HG02884 (cell line): Measurements from ENCODE around the gene NACC1.
"Not testable (repeated sequence)": the region's sequence is repeated elsewhere in the genome, so short reads cannot be mapped to it uniquely, and the experiment has no call there.

Experiments
- ATAC-seq: cut with Tn5 transposase; IDR thresholded peaks from one replicate; pipeline ENCODE4 v1.9.1; 2021; ENCODE audit warnings: mild to moderate bottlenecking, moderate library complexity; ENCODE audit not compliant: unreplicated experiment

The NACC1 gene

DNA sequence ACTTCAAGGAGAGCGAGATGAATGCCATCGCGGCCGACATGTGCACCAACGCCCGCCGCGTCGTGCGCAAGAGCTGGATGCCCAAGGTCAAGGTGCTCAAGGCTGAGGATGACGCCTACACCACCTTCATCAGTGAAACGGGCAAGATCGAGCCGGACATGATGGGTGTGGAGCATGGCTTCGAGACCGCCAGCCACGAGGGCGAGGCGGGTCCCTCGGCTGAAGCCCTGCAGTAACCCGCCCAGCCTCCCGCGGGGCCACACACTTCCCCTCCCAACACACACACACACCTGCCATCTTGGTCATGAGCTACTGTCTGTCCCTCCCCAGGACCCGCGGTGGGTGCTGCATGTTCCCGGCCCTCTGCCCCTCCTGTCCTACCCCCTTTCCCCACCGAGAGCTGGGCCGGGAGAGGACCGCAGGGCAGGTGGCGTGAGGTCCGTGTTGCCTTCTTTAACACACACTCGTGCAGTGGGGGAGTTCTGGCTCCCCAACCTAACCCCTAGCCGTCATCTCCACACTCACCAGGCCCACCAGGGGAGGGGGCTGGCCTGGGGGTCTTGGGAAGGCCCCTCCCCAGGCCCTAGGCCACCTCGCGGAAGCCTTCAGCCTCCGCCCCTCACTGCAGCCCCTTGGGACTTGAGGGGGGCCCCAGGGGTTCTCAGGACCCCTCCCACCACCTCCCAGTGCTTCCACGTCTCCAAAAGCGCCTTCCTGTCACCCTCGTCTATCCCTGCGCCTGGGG lies 20.3 kb downstream of the NACC1 start:
- ATAC-seq, result no peak

DNA sequence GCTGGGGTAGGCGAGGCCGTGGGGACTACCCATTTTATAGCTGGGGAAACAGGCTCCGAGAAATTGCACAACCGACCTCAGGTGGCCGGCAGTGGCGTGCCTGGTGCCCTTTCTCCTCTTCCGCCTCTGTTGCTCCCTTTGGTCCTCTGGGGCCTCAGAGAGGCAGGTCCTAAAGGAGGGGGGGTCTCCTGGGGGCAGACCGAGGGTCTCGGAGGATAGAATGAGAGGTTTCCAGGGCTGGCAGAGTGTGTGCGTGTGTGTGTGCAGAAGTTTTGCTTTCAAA lies 20.8 kb downstream of the NACC1 start:
- ATAC-seq, result no peak

DNA sequence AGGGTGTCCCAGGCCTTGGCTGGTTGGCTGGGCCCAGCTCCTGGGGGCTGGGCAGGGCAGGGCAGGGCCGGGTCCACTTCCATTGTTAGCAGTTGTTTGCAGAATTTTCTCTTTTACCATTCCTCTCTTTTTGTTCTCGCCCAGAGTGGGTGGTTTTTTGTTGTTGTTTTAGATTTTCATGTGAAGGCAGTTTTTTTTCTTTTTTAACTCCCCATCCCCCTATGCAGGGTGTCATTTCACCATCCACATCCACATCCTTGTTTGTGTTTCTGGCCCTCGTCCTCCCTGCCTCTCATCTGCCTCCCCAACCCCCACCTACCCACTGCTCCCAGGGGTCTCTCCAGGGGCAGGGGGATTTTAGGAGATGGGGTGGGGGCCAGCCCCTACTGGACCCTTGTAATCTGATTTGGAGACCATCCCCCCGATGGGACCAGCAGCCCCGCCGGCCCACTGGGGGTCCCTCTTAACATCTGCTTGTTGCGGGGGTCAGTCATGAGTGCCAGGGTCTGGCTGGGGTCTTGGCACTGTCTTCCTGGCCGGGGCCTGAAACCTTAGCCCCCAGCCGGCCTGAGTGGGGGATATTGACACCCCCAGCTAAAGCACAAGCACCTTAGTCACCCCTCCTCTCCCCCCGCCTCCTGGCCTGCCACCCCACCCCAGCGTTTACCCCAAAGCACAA lies 21.7 kb downstream of the NACC1 start:
- no peak for ATAC-seq

- no peak for ATAC-seq
These were observed 28.9 kb downstream of the NACC1 start for GRCh38 chr19:13146763-13147563.

DNA sequence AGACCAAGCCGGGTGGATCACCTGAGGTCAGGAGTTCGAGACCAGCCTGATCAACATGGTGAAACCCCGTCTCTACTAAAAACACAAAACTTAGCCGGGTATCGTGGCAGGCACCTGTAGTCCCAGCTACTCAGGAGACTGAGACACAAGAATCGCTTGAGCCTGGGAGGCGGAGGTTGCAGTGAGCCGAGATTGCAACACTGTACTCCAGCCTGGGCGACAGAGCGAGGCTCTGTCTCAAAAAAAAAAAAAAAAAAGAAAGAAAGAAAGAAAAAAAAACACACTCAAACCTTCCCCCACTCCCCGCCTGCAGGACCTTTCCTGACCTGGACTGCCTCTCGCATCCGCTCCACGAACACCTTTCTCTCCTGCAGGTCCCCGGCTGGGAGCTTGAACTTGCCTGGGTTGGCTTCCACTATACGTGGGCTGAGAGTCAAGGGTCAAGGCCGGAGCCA lies 31.1 kb downstream of the NACC1 start:
- not testable (repeated sequence) for ATAC-seq

DNA sequence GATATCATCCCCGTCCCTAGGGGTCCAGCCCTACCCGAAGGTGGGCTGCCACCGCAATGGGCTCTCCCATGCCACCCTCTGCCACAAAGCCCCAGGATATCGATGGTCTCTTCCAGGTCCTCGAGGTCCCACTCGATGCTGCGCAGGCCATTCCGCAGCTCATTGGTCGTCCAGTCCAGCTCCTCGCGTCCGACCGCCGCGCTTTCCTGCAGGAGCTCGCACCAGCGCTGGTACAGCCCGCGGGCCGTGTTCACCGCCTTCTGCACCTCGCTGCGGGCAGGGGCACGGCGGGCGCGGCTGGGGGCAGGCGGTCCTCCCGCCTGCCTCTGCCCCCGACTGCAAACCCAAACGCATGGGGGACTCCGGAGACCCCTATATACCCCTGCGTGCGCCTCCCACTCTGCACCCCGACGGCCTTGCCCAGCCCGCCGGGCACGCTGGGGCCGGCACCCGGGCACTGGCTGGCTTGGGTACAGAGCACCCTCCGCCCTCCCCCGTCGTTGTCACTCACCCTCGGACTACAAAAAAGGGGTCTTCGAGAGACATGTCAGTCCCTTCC lies 31.6 kb downstream of the NACC1 start:
- ATAC-seq, result no peak

- peak; percentile 23 for ATAC-seq
These were observed 32.3 kb downstream of the NACC1 start, which contains the start of the genes IER2 and STX10 for GRCh38 chr19:13150187-13150930. Gene IER2 (plus strand): TSS chr19:13150411. CDS start chr19:13153187, 2,776 bp downstream. Gene STX10 (minus strand): TSS chr19:13150375. CDS start chr19:13150173, 202 bp downstream.

- no peak for ATAC-seq
These were observed 33.0 kb downstream of the NACC1 start for GRCh38 chr19:13150931-13151604.

DNA sequence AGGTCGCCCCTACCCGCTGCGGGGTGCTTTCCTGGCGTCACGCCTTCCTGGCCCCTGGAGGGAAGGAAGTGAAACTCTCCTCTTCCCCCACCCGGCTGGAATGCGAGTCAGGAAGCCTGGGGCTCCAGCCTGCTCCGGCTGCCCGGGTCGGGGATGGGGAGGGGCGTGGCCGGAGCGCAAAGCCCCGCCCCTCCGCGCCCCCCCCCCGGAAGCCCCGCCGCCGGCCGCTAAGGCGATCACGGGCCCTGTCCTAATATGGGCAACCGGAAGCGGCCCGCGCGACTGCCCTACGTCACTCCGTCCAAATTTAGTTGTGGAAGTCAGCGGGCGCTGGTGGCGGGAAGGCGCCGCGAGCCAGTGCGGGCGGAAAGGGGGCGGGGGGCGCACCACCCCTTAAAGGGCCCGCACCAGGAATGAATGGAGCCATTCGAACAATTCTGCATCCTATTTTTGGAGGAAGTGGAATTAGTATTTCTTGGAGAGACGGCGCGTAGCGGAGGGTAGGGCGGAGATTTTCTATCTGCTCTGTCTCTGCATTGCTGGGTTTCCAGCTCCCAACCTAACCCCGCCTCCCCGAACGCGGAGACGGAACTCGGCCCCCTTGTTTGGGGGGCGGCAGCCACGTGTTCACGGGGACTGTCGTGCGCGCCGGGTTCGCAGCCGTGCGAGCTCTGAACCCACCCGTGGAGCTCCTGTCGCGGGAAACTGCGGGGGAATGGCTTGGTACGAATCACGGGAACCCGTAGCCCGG lies 33.7 kb downstream of the NACC1 start:
- ATAC-seq, result no peak

- no peak for ATAC-seq
These were observed 34.4 kb downstream of the NACC1 start for GRCh38 chr19:13152356-13152973.

GRCh38 chr19:13152974-13153568 lies 35.0 kb downstream of the NACC1 start:
- ATAC-seq, result no peak

- no peak for ATAC-seq
These were observed 35.6 kb downstream of the NACC1 start for GRCh38 chr19:13153569-13154240.

- no peak for ATAC-seq
These were observed 36.2 kb downstream of the NACC1 start for GRCh38 chr19:13154241-13154778.

DNA sequence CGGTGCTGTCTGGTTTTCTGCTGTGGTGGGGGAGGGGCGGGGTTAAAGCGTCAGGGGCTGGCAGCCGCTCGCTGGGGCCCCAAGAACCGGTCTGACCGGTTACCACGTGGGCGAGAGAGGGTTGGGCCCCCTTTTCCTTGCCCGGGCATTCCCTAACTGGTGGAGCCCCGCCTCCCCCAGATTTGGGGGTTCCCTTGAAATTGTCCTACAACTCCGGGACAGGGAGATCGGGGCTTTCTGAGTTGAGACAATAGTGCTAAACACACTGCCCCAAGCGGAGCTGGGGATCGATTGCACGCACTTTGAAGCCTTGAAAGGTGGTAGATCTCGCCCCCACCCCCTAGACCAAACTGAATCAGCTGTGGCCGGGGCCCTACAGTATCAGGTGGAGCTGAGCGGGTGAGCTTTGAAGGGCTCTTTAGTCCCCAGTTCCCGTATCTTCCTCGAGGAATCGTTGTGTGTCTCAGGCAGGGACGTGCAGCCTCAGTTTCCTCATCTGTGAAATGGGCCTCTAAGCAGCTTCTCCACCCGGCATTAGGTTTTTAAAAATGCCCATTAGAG lies 36.9 kb downstream of the NACC1 start:
- no peak for ATAC-seq

- ATAC-seq, result no peak
These were observed 37.7 kb downstream of the NACC1 start for GRCh38 chr19:13155472-13156359.

- ATAC-seq, result no peak
These were observed 41.6 kb downstream of the NACC1 start for GRCh38 chr19:13159713-13160112.
